Measurements from ENCODE around the gene PEX10. TPM values are rescaled to one million over a fixed set of nuclear protein-coding genes. Genes with fewer than 3 reads are reported as not detected.

The PEX10 gene
- total and polyA plus RNA-seq, 2 of the 8 experiments (the other 6 are each of a cell fraction or from before 2014, with no cell fraction given) = 24.3 to 26.9 TPM

DNA sequence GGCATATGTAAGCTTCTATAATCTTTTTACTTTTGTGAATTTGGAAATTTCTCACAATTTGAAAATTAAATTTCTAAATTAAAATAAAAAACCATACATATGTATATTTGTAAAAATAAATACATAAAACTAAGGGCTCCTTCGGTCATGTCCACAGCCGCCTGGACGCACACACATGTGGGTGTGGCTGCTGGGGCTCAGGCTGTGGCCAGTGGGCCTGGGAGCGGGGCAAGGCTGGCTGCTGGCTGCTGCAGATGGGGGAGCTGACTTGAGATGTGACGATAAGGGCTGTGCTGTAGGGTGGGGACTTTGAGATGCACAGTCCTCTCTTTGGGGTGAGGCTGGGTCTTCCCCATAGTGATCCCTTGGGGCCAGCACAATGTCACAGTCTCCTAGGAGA lies 15.9 kb downstream of the PEX10 start (continued):
- TF ChIP-seq SIN3A (conservative IDR thresholded peaks at IDR 0.05 in 1 of 2, IDR thresholded peaks at IDR 0.05 in 1 of 2; ENCODE audit: low read depth in 1 of 2, low read length in 2 of 2) = no peak
- TF ChIP-seq, protein P1, sequence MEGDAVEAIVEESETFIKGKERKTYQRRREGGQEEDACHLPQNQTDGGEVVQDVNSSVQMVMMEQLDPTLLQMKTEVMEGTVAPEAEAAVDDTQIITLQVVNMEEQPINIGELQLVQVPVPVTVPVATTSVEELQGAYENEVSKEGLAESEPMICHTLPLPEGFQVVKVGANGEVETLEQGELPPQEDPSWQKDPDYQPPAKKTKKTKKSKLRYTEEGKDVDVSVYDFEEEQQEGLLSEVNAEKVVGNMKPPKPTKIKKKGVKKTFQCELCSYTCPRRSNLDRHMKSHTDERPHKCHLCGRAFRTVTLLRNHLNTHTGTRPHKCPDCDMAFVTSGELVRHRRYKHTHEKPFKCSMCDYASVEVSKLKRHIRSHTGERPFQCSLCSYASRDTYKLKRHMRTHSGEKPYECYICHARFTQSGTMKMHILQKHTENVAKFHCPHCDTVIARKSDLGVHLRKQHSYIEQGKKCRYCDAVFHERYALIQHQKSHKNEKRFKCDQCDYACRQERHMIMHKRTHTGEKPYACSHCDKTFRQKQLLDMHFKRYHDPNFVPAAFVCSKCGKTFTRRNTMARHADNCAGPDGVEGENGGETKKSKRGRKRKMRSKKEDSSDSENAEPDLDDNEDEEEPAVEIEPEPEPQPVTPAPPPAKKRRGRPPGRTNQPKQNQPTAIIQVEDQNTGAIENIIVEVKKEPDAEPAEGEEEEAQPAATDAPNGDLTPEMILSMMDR (IDR thresholded peaks at IDR 0.05; ENCODE audit: control extremely low read depth in 1 of 3, insufficient read depth in 1 of 3, low read depth in 1 of 3, low read length in 3 of 3) = no peak

Data from H1 (cell line).